Coronary artery (tissue), 2 donors: ENCODE results near the gene TOR2A.

Experiments
- DNase-seq: peaks from one replicate; pipeline ENCODE4 v3.0.0-alpha.2; 2017; ENCODE audit warnings: low spot score
- H3K27ac ChIP-seq, 2 donors: fragments of 200-600 bp; sonication (generic); one replicate each; pipeline ENCODE4 v1.5.1; 2016 to 2019
- H3K4me3 ChIP-seq: fragments of 200-600 bp; sonication (generic); 2 replicates; pipeline ENCODE4 v1.5.1; 2016; ENCODE audit warnings: mild to moderate bottlenecking, moderate library complexity
- TF ChIP-seq, protein P1 (sequence below): fragments of 200-600 bp; sonication (generic); IDR thresholded peaks from one replicate; pipeline ENCODE4 v1.5.1; 2019; ENCODE audit warnings: antibody characterized with exemption

The TOR2A gene

GRCh38 chr9:127741831-127742434 is 6.8 kb upstream of the TOR2A start:
- DNase-seq = no peak
- TF ChIP-seq, protein P1, sequence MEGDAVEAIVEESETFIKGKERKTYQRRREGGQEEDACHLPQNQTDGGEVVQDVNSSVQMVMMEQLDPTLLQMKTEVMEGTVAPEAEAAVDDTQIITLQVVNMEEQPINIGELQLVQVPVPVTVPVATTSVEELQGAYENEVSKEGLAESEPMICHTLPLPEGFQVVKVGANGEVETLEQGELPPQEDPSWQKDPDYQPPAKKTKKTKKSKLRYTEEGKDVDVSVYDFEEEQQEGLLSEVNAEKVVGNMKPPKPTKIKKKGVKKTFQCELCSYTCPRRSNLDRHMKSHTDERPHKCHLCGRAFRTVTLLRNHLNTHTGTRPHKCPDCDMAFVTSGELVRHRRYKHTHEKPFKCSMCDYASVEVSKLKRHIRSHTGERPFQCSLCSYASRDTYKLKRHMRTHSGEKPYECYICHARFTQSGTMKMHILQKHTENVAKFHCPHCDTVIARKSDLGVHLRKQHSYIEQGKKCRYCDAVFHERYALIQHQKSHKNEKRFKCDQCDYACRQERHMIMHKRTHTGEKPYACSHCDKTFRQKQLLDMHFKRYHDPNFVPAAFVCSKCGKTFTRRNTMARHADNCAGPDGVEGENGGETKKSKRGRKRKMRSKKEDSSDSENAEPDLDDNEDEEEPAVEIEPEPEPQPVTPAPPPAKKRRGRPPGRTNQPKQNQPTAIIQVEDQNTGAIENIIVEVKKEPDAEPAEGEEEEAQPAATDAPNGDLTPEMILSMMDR = no peak
- Histone ChIP-seq H3K4me3 (no peak overlapping the region), H3K27ac (peak overlapping the region in 1 of 2 donors; percentile 4)

GRCh38 chr9:127739614-127740330 is 4.7 kb upstream of the TOR2A start:
- Histone ChIP-seq H3K27ac (peak overlapping the region in 1 of 2 donors; percentile 71), H3K4me3 (no peak overlapping the region)
- TF ChIP-seq, protein P1 = no peak
- DNase-seq = no peak

DNA sequence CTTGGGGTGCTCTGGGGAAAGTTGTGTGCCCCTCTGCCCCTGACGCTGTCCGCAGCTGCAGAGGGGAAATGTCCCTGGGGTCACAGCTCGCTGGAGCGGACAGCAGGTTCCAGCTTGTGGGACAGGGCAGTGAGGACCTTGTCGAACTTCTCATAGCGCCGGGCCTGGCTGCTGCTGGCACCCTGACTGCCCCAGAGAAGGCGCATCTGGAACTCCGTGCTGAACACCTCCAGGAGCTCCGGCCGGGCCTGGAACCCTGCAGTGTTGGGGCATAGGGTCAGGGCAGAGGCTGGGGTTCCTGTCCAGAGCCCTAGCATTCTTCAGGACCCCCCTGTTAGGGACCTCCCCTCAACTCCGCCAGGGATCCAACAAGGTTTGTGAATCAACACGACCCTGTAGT is 3.6 kb upstream of the TOR2A start:
- DNase-seq = no peak
- Histone ChIP-seq H3K4me3 (no peak overlapping the region), H3K27ac (no peak overlapping the region)
- TF ChIP-seq, protein P1 = no peak

DNA sequence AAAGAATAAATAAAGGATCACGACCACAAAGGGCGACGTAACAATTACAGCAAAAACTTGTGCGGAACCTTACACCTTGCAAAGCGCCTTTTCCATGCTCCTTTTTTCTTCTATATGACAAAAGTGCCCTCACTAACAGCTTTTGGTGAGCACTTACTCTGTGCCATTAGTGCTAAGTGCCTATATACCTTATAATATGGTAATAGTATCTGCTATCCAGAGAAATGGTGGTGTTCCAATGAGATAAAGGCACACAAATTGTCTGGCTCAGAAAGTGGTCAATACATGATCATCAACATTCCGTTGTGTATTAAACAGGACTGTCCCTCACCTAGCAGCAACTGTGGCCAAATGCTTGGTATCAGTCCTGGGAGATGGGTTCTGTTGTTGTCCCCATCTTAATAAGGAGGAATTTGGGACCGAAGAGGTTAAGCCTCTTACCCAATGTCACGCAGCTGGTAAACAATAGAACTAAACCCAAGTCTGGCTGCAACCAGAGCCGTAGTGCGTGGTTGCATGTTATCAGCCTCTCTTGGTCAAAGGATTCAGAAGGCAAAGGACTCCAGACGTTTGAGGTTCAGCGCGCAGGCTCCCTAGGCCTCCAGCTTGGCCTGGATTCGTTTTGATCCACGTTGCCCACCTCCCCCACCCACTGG is 564 bp upstream of the TOR2A start:
- Histone ChIP-seq H3K4me3 (no peak overlapping the region), H3K27ac (peak overlapping the region; percentile 96 to 97)
- TF ChIP-seq, protein P1 = no peak
- no peak for DNase-seq

- peak overlapping the region; percentile 96 to 97 for H3K27ac ChIP-seq
- H3K4me3 ChIP-seq = peak overlapping the region; percentile 79
- no peak for DNase-seq
These were observed 797 bp downstream of the TOR2A start for GRCh38 chr9:127734247-127734746.

GRCh38 chr9:127733614-127734013 is 1.5 kb downstream of the TOR2A start:
- H3K4me3 ChIP-seq = no peak overlapping the region
- TF ChIP-seq, protein P1 = no peak
- DNase-seq = no peak
- H3K27ac ChIP-seq = no peak overlapping the region

More at GRCh38 chr9:127734247-127734746, 797 bp downstream of the TOR2A start:
- TF ChIP-seq, protein P1 = no peak
